CD4-positive, alpha-beta T cell treated with Interleukin-4 for 4 hours (primary cell): ENCODE data around the gene PRKCB.
"Not testable (repeated sequence)": the region's sequence is repeated elsewhere in the genome, so short reads cannot be mapped to it uniquely, and the experiment has no call there.

ENCODE experiments used
- DNase-seq: peaks from one replicate; pipeline ENCODE4 v3.0.0-alpha.2; 2020

PRKCB gene

DNA sequence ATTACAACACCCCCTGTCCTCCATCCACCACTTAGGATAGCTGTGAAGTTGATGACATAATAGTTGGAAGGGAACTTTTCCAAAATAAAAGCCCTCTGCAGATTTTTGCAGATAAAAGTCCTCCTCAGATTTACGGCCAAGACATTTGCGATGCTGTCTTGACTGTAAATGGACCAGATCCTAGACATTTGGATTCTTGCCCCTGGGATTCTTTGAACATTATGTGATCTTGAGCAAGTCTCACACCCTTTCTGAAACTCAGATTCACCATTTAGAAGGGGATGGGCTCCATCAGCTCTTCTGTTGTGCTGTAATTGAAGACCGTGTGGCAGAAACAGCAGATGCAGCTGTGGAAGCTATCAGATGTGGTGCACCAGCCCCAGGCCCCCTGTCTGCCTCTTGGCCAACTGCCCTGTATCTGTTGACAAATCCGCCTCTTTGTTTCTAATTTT lies 266.5 kb downstream of the PRKCB start:
- DNase-seq = no peak

DNA sequence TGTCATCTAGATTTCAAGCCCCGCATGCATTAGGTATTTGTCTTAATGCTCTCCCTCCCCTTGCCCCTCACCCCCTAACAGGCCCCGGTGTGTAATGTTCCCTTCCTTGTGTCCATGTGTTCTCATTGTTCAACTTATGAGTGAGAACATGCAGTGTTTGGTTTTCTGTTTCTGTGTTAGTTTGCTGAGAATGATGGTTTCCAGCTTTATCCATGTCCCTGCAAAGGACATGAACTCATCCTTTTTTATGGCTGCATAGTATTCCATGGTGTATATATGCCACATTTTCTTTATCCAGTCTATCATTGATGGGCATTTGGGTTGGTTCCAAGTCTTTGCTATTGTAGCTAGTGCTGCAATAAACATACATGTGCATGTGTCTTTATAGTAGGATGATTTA lies 269.7 kb downstream of the PRKCB start:
- not testable (repeated sequence) for DNase-seq

DNA sequence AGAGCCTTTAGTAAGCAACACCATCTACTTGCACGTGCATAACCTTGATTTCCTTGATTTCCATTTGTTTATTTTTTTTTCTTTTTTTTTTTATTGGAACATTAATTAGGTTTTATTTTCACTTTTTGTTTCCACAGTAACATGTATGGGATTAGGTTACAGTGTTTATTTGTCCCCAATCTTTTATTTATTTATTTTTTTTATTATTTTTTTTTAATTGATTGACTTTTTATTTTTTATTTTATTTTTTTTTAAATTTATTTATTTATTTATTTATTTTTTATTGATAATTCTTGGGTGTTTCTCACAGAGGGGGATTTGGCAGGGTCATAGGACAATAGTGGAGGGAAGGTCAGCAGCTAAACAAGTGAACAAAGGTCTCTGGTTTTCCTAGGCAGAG lies 272.3 kb downstream of the PRKCB start:
- DNase-seq = not testable (repeated sequence)

- DNase-seq = no peak
These were observed 276.0 kb downstream of the PRKCB start for GRCh38 chr16:24111724-24112302.

DNA sequence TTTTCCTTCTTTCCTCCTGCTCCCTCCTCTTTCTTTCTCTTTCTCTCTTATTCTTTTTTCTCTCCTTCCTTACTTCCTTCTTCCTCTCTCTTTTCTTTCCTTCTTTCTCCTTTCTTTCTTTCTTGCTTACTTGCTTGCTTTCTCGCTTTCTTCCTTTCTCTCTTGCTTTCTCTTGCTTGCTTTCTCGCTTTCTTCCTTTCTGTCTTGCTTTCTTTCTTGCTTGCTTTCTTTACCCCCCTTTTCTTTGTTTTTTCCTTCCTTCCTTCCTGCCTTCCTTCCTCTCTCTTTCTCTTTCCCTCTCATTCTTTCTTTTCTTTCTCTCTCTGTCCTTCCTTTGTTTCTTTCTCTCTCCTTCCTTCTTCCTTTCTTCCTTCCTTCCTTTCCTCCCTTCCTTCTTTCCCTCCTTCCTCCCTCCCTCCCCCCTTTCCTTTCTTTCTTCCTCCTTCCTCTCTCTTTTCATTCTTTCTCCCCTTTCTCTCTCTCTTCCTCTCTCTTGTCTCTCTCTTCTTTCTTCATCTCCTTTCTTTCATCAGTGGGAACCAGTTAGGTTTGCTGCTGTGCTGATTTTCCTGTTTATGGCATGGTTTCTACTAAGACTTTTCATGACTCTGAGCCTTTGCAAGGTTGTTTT lies 277.4 kb downstream of the PRKCB start:
- no peak for DNase-seq

- DNase-seq = no peak
These were observed 279.1 kb downstream of the PRKCB start for GRCh38 chr16:24114876-24115275.

- no peak for DNase-seq
These were observed 280.4 kb downstream of the PRKCB start for GRCh38 chr16:24116046-24116776.

GRCh38 chr16:24116989-24117388 lies 281.2 kb downstream of the PRKCB start:
- no peak for DNase-seq

GRCh38 chr16:24117680-24118079 lies 281.9 kb downstream of the PRKCB start:
- DNase-seq = no peak

DNA sequence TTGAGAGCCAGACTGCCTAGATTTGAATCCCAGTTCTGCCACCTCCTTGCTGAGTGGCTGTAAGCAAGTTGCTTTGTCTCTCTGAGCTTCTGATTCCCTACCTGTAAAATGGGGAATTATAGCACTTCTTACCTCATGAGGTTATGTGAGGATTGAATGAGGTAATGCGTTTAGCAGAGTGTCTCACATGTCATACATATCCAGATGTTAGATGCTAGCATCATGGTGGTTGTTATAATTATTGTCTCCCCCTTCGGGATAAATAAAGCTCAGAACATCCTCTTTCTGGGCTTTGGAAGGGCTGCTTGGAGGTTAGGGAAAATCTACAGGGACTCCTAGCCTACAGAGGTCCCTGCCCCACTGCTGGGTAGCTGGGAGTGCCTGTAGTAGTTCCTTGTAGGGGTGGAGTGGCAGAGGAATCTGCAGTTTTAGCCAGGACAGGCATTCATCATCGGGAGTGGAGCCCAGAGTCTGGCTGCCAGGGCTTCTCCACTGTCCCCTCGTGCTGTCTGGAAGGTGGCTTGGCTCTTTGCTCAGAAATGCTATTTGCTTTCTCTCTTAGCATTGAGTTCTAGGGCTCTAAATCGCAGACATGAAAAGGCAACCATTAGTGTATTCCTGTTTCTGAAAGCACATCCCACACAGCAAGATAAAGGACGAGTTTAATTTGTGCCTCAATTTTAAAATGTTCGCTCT lies 282.5 kb downstream of the PRKCB start:
- DNase-seq = no peak

DNA sequence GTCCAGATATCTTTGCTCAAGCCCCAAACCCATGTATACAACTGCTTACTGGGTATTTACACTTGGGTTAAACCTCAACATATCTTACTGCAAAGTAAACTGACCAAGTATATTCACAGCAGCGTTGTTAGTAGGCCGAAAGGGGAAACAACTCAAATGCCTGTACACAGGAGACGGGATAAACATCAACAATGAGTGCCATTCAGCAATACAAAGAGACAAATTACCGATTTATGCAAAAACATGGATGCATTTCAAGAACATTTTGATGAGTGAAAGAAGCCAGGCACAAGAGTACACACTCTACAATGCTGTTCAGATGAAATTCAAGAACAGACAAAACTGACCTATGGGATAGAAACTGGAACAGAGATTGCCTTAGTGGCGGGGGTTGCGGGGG lies 284.0 kb downstream of the PRKCB start:
- DNase-seq = no peak

- no peak for DNase-seq
These were observed 287.5 kb downstream of the PRKCB start for GRCh38 chr16:24123275-24123674.

DNA sequence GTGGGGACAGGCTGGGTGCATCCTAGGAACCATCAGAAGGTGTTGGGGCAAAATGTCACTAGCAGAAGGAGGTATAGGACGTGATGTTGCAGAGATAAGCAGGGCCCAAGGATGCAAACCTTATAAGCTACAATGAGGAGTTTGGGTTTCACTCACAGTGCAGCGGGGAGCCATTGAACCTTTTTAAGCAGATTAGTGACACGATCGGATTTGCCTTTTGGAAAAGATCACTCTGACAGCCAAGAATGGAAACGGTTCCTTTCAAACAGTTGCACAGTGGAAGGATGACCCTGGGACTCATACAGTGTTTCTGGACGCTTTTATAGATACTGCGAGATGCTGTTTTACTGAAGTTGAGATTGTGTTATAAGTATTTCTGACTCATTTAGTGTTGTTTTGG lies 288.5 kb downstream of the PRKCB start:
- no peak for DNase-seq

- no peak for DNase-seq
These were observed 289.4 kb downstream of the PRKCB start for GRCh38 chr16:24125214-24125613.

- DNase-seq = no peak
These were observed 293.7 kb downstream of the PRKCB start for GRCh38 chr16:24129412-24129918.

- no peak for DNase-seq
These were observed 294.8 kb downstream of the PRKCB start for GRCh38 chr16:24130494-24131085.

- no peak for DNase-seq
These were observed 295.5 kb downstream of the PRKCB start for GRCh38 chr16:24131294-24131693.

- no peak for DNase-seq
These were observed 296.4 kb downstream of the PRKCB start for GRCh38 chr16:24132048-24132796.

DNA sequence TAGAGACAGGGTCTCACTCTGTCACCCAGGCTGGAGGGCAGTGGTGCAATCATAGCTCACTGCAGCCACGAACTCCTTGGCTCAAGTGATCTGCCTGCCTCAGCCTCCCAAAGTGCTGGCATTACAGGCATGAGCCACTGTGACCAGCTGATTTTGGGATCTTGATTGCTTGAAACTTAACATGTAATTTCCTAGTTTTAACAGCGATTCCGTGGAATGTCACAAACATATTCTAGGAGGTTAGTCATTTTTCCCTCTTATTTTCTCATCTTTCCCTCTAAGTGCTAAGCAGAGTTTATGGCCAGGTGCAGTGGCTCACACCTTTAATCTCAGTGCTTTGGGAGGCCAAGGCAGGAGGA lies 297.0 kb downstream of the PRKCB start:
- DNase-seq = no peak

DNA sequence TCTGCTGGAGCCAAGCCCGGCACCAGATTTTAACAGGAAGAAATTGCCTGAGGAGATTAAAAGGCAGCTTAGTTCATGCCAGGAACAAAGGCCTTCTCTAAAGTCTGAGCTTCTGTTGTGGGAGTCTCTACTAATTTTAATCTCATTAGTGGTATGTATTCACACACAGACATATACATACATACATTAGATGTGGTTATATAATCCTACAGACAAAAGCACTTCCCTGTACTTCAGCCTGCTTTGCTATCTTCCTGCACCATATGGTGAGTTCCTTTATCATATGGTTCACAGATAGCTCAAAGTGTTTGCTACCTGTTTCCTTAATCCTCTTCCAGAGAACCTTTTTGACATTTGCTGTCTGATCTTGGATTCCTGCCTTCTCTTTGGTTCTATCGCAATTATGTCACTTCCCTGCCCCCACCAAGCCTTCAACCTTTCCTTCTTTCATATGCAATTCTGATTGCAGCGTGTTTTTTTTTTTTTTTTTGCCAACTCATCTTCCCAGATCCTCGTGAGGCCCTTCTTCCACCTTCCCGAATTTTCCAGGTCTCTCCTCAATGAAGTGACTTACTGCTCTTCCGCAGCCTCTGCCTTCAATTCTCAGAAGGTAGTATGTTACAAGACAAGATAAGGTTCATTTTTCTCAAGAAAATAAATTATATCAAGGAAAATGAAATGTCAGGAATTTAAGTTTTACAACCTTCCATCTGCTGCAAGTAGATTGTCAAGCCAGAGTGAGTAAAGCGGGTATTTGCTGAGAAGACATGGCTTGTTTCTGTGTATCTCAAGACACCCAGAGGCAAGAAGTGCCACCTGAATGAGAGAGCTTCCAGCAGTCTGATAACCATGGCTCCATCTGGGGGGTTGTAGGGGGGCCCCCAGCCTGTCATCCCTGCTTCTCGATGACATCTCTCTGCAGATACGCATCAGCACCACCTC lies 300.1 kb downstream of the PRKCB start:
- no peak for DNase-seq

- no peak for DNase-seq
These were observed 302.2 kb downstream of the PRKCB start for GRCh38 chr16:24138024-24138423.
